MCF 10A (cell line): Measurements from ENCODE around the gene PSD2. TPM values are rescaled to one million over a fixed set of nuclear protein-coding genes. Genes with fewer than 3 reads are reported as not detected.

Experiments
- BruUV-seq: library from RNA; stranded (reverse); fragments of 400-500 nt; replicated peaks from 2 replicates; lab custom pipeline; 2021; lab: Mats Ljungman, UMichigan
- CTCF ChIA-PET: fragments of 300-600 bp; sonication (Branson Sonifier 250); formaldehyde crosslinking; extraction: SDS; loops from one replicate; lab custom pipeline; 2021; ENCODE audit warnings: antibody characterized with exemption, inconsistent platforms; lab: Yijun Ruan, JAX
- POLR2A ChIA-PET: fragments of 300-600, 350-650 bp; sonication (Branson Sonifier 250); formaldehyde crosslinking; extraction: SDS; loops from one replicate; lab custom pipeline; 2020; ENCODE audit warnings: antibody characterized with exemption, inconsistent platforms; lab: Yijun Ruan, JAX
- DNase-seq: peaks from one replicate; pipeline ENCODE4 v3.0.0-alpha.2; 2018; ENCODE audit not compliant: unreplicated experiment
- H3K27ac Mint-ChIP-seq: one replicate; pipeline ENCODE4 v1.8.0; 2022; ENCODE audit warnings: mild to moderate bottlenecking, low read depth, mixed read lengths; ENCODE audit not compliant: unreplicated experiment
- H3K27me3 Mint-ChIP-seq: one replicate; pipeline ENCODE4 v1.8.0; 2022; ENCODE audit warnings: mixed read lengths; ENCODE audit not compliant: insufficient read depth, unreplicated experiment
- H3K36me3 Mint-ChIP-seq: one replicate; pipeline ENCODE4 v1.8.0; 2022; ENCODE audit warnings: mild to moderate bottlenecking, moderate library complexity, mixed read lengths; ENCODE audit not compliant: insufficient read depth, unreplicated experiment
- H3K4me1 Mint-ChIP-seq: one replicate; pipeline ENCODE4 v1.8.0; 2022; ENCODE audit warnings: mixed read lengths; ENCODE audit not compliant: insufficient read depth, unreplicated experiment
- H3K4me3 Mint-ChIP-seq: one replicate; pipeline ENCODE4 v1.8.0; 2022; ENCODE audit warnings: mild to moderate bottlenecking, moderate library complexity, mixed read lengths; ENCODE audit not compliant: unreplicated experiment
- H3K9me3 Mint-ChIP-seq: one replicate; pipeline ENCODE4 v1.8.0; 2022; ENCODE audit warnings: mixed read lengths; ENCODE audit not compliant: unreplicated experiment
- CTCF ChIP-seq: fragments of 200-600 bp; IDR thresholded peaks from one replicate; pipeline ENCODE4 v1.8.0; 2022; ENCODE audit warnings: antibody characterized with exemption, mild to moderate bottlenecking; ENCODE audit not compliant: unreplicated experiment
- intact Hi-C: fragments of 100-400 bp; cut with micrococcal nuclease; formaldehyde crosslinking; loops from 2 replicates; pipeline ENCODE4 v1.14.1; 2022
- total RNA-seq: library from RNA; stranded (reverse); gene quantifications from 2 replicates; pipeline ENCODE4 v1.2.3, GENCODE V29; 2022

PSD2 gene
- total RNA-seq, 1 experiment from 2014 or later: not detected

GRCh38 chr5:139859013-139859412, 63.4 kb downstream of the PSD2 start:
- H3K4me3 Mint-ChIP-seq: no peak overlapping the region
- CTCF ChIA-PET: interaction anchor here (0.7 to 15.0 kb wide), 5 partner anchors 13 to 281 kb away, joined by 3 to 292 read pairs (median 4); no protein-coding TSS in a partner anchor
- no peak overlapping the region for H3K27ac Mint-ChIP-seq
- no peaks in the 10 kb centered on the region for H3K27me3 Mint-ChIP-seq
- POLR2A ChIA-PET: no interaction called here
- TF ChIP-seq CTCF: no peak
- no TSS peak for BruUV-seq
- no peaks in the 10 kb centered on the region for H3K36me3 Mint-ChIP-seq
- no peak for DNase-seq
- intact Hi-C loops: no loop called here
- H3K9me3 Mint-ChIP-seq: no peaks in the 10 kb centered on the region
- no peaks in the 10 kb centered on the region for H3K4me1 Mint-ChIP-seq

- no peaks in the 10 kb centered on the region for H3K4me1 Mint-ChIP-seq
- CTCF ChIA-PET: interaction anchor here (0.7 to 15.0 kb wide), 9 partner anchors 9 to 107 kb away, joined by 3 to 292 read pairs (median 4); no protein-coding TSS in a partner anchor
- no peak for TF ChIP-seq CTCF
- POLR2A ChIA-PET: interaction anchor here (2.1 kb wide), 1 partner anchor 74 kb away, joined by 7 read pairs; no protein-coding TSS in a partner anchor
- no peak overlapping the region for H3K27ac Mint-ChIP-seq
- no peaks in the 10 kb centered on the region for H3K36me3 Mint-ChIP-seq
- no peak for DNase-seq
- H3K4me3 Mint-ChIP-seq: no peak overlapping the region
- BruUV-seq: no TSS peak
- H3K27me3 Mint-ChIP-seq: peaks cover 12% of the 10 kb centered on the region
- no peaks in the 10 kb centered on the region for H3K9me3 Mint-ChIP-seq
- intact Hi-C loops: loop anchor here (5.0 kb wide), 1 partner anchor 296 kb away; no protein-coding TSS in a partner anchor
Measured at GRCh38 chr5:139861021-139861888, 65.6 kb downstream of the PSD2 start.

- Mint-ChIP-seq H3K4me3 (no peak overlapping the region), H3K4me1 (no peaks in the 10 kb centered on the region), H3K27ac (no peak overlapping the region), H3K27me3 (peaks cover 17% of the 10 kb centered on the region), H3K9me3 (no peaks in the 10 kb centered on the region), H3K36me3 (no peaks in the 10 kb centered on the region)
- CTCF ChIA-PET: interaction anchor here (0.7 to 15.0 kb wide), 13 partner anchors 10 to 287 kb away, joined by 3 to 292 read pairs (median 4); no protein-coding TSS in a partner anchor
- intact Hi-C loops: loop anchor here (5.0 kb wide), 1 partner anchor 295 kb away; no protein-coding TSS in a partner anchor
- no TSS peak for BruUV-seq
- POLR2A ChIA-PET: no interaction called here
- DNase-seq: no peak
- TF ChIP-seq CTCF: no peak
Measured at GRCh38 chr5:139861889-139862207, 66.2 kb downstream of the PSD2 start.

- H3K27ac Mint-ChIP-seq: no peak overlapping the region
- BruUV-seq: no TSS peak
- ChIA-PET CTCF (interaction anchor here (0.7 to 15.0 kb wide), 20 partner anchors 10 to 288 kb away, joined by 3 to 292 read pairs (median 4); no protein-coding TSS in a partner anchor), POLR2A (interaction anchor here (1.2 to 2.0 kb wide), 3 partner anchors 20 to 106 kb away, joined by 3 to 18 read pairs (median 6); no protein-coding TSS in a partner anchor)
- no peak for TF ChIP-seq CTCF
- no peak for DNase-seq
- no peaks in the 10 kb centered on the region for H3K36me3 Mint-ChIP-seq
- no peaks in the 10 kb centered on the region for H3K4me1 Mint-ChIP-seq
- H3K9me3 Mint-ChIP-seq: no peaks in the 10 kb centered on the region
- intact Hi-C loops: loop anchor here (5.0 kb wide), 1 partner anchor 295 kb away; no protein-coding TSS in a partner anchor
- peaks cover 22% of the 10 kb centered on the region for H3K27me3 Mint-ChIP-seq
- H3K4me3 Mint-ChIP-seq: no peak overlapping the region
Measured at GRCh38 chr5:139862313-139862712, 66.7 kb downstream of the PSD2 start.
